HEK293 (cell line): ENCODE results near the gene SQSTM1.

Experiments
- CTCF ChIP-seq: fragments of 450-650 bp; formaldehyde crosslinking; IDR thresholded peaks from 2 replicates; pipeline ENCODE4 v1.5.1; 2016; ENCODE audit warnings: missing biosample characterization, missing genetic modification characterization
- ELK4 ChIP-seq: IDR thresholded peaks from 2 replicates; pipeline ENCODE4 v1.6.1; 2011; ENCODE audit warnings: mild to moderate bottlenecking, low read depth, low read length, borderline replicate concordance
- GFI1B ChIP-seq: fragments of 450-650 bp; formaldehyde crosslinking; IDR thresholded peaks from 2 replicates; pipeline ENCODE4 v1.5.1; 2016; ENCODE audit warnings: missing biosample characterization, missing genetic modification characterization
- KLF1 ChIP-seq: fragments of 450-650 bp; formaldehyde crosslinking; IDR thresholded peaks from 2 replicates; pipeline ENCODE4 v1.5.1; 2016; ENCODE audit warnings: missing biosample characterization, missing genetic modification characterization
- KLF16 ChIP-seq: fragments of 450-650 bp; formaldehyde crosslinking; IDR thresholded peaks from 2 replicates; pipeline ENCODE4 v1.5.1; 2017; ENCODE audit warnings: missing biosample characterization, missing genetic modification characterization
- YY1 ChIP-seq: fragments of 450-650 bp; formaldehyde crosslinking; IDR thresholded peaks from 2 replicates; pipeline ENCODE4 v1.5.1; 2018; ENCODE audit warnings: missing biosample characterization, missing genetic modification characterization
- ZBTB10 ChIP-seq: fragments of 450-650 bp; formaldehyde crosslinking; IDR thresholded peaks from 2 replicates; pipeline ENCODE4 v1.5.1; 2016; ENCODE audit warnings: missing biosample characterization, missing genetic modification characterization
- ZNF138 ChIP-seq: fragments of 450-650 bp; formaldehyde crosslinking; IDR thresholded peaks from 2 replicates; pipeline ENCODE4 v1.5.1; 2016; ENCODE audit warnings: missing biosample characterization, missing genetic modification characterization, borderline replicate concordance
- ZNF423 ChIP-seq: fragments of 450-650 bp; formaldehyde crosslinking; IDR thresholded peaks from 2 replicates; pipeline ENCODE4 v1.5.1; 2016; ENCODE audit warnings: missing biosample characterization, missing genetic modification characterization
- ZNF777 ChIP-seq: fragments of 450-650 bp; formaldehyde crosslinking; IDR thresholded peaks from 2 replicates; pipeline ENCODE4 v1.5.1; 2017; ENCODE audit warnings: missing biosample characterization, missing genetic modification characterization, borderline replicate concordance
- TF ChIP-seq, protein P1 (sequence below): fragments of 450-650 bp; formaldehyde crosslinking; IDR thresholded peaks from 2 replicates; pipeline ENCODE4 v1.5.1; 2016; ENCODE audit warnings: missing biosample characterization, missing genetic modification characterization, low read depth
- TF ChIP-seq, protein P2 (sequence below): fragments of 450-650 bp; formaldehyde crosslinking; conservative IDR thresholded peaks from 2 replicates; pipeline ENCODE4 v1.5.1; 2016; ENCODE audit warnings: low read depth, missing biosample characterization, missing genetic modification characterization
- TF ChIP-seq, protein P3 (sequence below): fragments of 450-650 bp; formaldehyde crosslinking; IDR thresholded peaks from 2 replicates; pipeline ENCODE4 v1.5.1; 2016; ENCODE audit warnings: missing biosample characterization, missing genetic modification characterization

GRCh38 chr5:179864686-179865085, 44.0 kb downstream of the SQSTM1 start:
- TF ChIP-seq CTCF (tag by site-specific recombination) = no peak
- TF ChIP-seq YY1 (tag by site-specific recombination) = no peak
- no peak for TF ChIP-seq ZBTB10 (tag by site-specific recombination)
- TF ChIP-seq, protein P1, sequence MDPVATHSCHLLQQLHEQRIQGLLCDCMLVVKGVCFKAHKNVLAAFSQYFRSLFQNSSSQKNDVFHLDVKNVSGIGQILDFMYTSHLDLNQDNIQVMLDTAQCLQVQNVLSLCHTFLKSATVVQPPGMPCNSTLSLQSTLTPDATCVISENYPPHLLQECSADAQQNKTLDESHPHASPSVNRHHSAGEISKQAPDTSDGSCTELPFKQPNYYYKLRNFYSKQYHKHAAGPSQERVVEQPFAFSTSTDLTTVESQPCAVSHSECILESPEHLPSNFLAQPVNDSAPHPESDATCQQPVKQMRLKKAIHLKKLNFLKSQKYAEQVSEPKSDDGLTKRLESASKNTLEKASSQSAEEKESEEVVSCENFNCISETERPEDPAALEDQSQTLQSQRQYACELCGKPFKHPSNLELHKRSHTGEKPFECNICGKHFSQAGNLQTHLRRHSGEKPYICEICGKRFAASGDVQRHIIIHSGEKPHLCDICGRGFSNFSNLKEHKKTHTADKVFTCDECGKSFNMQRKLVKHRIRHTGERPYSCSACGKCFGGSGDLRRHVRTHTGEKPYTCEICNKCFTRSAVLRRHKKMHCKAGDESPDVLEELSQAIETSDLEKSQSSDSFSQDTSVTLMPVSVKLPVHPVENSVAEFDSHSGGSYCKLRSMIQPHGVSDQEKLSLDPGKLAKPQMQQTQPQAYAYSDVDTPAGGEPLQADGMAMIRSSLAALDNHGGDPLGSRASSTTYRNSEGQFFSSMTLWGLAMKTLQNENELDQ (tag by site-specific recombination) = no peak
- no peak for TF ChIP-seq KLF1 (tag by site-specific recombination)
- TF ChIP-seq, protein P2, sequence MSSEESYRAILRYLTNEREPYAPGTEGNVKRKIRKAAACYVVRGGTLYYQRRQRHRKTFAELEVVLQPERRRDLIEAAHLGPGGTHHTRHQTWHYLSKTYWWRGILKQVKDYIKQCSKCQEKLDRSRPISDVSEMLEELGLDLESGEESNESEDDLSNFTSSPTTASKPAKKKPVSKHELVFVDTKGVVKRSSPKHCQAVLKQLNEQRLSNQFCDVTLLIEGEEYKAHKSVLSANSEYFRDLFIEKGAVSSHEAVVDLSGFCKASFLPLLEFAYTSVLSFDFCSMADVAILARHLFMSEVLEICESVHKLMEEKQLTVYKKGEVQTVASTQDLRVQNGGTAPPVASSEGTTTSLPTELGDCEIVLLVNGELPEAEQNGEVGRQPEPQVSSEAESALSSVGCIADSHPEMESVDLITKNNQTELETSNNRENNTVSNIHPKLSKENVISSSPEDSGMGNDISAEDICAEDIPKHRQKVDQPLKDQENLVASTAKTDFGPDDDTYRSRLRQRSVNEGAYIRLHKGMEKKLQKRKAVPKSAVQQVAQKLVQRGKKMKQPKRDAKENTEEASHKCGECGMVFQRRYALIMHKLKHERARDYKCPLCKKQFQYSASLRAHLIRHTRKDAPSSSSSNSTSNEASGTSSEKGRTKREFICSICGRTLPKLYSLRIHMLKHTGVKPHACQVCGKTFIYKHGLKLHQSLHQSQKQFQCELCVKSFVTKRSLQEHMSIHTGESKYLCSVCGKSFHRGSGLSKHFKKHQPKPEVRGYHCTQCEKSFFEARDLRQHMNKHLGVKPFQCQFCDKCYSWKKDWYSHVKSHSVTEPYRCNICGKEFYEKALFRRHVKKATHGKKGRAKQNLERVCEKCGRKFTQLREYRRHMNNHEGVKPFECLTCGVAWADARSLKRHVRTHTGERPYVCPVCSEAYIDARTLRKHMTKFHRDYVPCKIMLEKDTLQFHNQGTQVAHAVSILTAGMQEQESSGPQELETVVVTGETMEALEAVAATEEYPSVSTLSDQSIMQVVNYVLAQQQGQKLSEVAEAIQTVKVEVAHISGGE (tag by site-specific recombination) = no peak
- no peak for TF ChIP-seq GFI1B (tag by site-specific recombination)
- no peak for TF ChIP-seq KLF16
- TF ChIP-seq, protein P3, sequence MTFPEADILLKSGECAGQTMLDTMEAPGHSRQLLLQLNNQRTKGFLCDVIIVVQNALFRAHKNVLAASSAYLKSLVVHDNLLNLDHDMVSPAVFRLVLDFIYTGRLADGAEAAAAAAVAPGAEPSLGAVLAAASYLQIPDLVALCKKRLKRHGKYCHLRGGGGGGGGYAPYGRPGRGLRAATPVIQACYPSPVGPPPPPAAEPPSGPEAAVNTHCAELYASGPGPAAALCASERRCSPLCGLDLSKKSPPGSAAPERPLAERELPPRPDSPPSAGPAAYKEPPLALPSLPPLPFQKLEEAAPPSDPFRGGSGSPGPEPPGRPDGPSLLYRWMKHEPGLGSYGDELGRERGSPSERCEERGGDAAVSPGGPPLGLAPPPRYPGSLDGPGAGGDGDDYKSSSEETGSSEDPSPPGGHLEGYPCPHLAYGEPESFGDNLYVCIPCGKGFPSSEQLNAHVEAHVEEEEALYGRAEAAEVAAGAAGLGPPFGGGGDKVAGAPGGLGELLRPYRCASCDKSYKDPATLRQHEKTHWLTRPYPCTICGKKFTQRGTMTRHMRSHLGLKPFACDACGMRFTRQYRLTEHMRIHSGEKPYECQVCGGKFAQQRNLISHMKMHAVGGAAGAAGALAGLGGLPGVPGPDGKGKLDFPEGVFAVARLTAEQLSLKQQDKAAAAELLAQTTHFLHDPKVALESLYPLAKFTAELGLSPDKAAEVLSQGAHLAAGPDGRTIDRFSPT (tag by site-specific recombination) = no peak
- no peak for TF ChIP-seq ZNF138 (tag by site-specific recombination)
- TF ChIP-seq ZNF423 (tag by site-specific recombination) = no peak
- TF ChIP-seq ELK4 = no peak
- no peak for TF ChIP-seq ZNF777 (tag by site-specific recombination)
